Omental fat pad (tissue), 4 donors: Measurements from ENCODE around the gene TOR4A. TPM values are rescaled to one million over a fixed set of nuclear protein-coding genes. Genes with fewer than 3 reads are reported as not detected.

Source experiments
- ATAC-seq: fragments of 150-250 bp; one replicate; pipeline ENCODE4 v1.9.1; 2016; ENCODE audit warnings: mild to moderate bottlenecking, moderate library complexity; ENCODE audit not compliant: low FRiP score
- DNase-seq: peaks from one replicate; pipeline ENCODE4 v3.0.0-alpha.2; 2019; ENCODE audit warnings: low spot score
- total RNA-seq, 4 donors: library from RNA; depleted of rRNA; stranded (reverse); fragments of >200 nt; gene quantifications; one replicate each; pipeline ENCODE4 v1.1.0, GENCODE V29; 2016
- TF ChIP-seq, protein P1 (sequence below), 3 donors: fragments of 450-650 bp; IDR thresholded peaks; one replicate each; pipeline ENCODE4 v1.5.1; 2016 to 2017; ENCODE audit warnings: antibody characterized with exemption in 3 of 3, mild to moderate bottlenecking in 3 of 3, moderate library complexity in 2 of 3

The TOR4A gene
- total RNA-seq, 4 donors from 2014 or later: 9.8 to 17.7 (median 11.6) TPM

GRCh38 chr9:137305798-137306065 lies 28.2 kb downstream of the TOR4A start:
- TF ChIP-seq, protein P1, sequence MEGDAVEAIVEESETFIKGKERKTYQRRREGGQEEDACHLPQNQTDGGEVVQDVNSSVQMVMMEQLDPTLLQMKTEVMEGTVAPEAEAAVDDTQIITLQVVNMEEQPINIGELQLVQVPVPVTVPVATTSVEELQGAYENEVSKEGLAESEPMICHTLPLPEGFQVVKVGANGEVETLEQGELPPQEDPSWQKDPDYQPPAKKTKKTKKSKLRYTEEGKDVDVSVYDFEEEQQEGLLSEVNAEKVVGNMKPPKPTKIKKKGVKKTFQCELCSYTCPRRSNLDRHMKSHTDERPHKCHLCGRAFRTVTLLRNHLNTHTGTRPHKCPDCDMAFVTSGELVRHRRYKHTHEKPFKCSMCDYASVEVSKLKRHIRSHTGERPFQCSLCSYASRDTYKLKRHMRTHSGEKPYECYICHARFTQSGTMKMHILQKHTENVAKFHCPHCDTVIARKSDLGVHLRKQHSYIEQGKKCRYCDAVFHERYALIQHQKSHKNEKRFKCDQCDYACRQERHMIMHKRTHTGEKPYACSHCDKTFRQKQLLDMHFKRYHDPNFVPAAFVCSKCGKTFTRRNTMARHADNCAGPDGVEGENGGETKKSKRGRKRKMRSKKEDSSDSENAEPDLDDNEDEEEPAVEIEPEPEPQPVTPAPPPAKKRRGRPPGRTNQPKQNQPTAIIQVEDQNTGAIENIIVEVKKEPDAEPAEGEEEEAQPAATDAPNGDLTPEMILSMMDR (IDR thresholded peaks at IDR 0.05): no peak
- ATAC-seq (no peak), DNase-seq (no peak)

GRCh38 chr9:137306066-137306849 lies 28.7 kb downstream of the TOR4A start:
- DNase-seq: no peak
- ATAC-seq: no peak
- TF ChIP-seq, protein P1 (IDR thresholded peaks at IDR 0.05): no peak

- TF ChIP-seq, protein P1 (IDR thresholded peaks at IDR 0.05): no peak
- DNase-seq: no peak
- ATAC-seq: no peak
Observed at GRCh38 chr9:137306850-137307254, 29.3 kb downstream of the TOR4A start.

DNA sequence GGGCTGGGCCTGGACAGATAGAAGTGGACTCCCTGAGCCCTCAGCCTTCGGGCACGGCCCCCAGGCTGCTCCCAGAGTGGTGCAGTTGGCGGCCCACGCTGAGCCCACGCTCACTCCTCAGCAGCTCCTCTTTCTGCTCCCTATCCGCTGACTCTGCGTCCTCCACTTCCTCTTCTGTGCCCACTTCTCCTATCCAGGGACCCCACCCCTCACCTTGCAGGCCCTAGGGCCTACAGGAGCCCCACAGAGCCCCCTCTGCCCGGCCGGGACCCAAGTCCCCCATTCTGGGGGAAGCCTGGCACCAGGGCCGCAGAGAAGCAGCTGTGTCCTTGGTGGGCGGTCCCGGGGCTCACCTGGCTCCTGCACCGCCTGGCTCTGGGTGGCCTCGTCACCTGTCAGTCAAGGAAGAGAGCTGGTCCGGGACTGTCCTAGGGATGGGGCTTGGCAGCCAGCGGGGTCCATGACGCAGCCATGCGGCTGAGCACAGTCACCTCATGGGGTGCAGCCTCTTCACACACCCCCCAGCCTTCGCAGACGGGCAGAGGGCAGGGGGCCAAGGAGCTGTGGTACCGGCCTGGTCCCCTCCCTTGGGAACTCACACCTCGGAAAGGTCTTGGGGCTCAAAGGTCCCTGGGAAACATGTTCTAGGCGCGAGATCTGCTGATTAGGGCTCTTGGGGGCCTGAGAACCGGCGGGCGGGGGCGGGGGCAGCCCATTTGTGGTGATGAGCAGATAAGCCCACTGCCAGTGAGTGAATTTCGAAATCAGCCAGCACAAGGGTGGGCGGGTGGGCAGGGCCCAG lies 29.9 kb downstream of the TOR4A start:
- ATAC-seq: no peak
- DNase-seq: no peak
- TF ChIP-seq, protein P1 (IDR thresholded peaks at IDR 0.05): no peak

- ATAC-seq (no peak), DNase-seq (no peak)
- TF ChIP-seq, protein P1 (IDR thresholded peaks at IDR 0.05): no peak
Observed at GRCh38 chr9:137308057-137308619, 30.6 kb downstream of the TOR4A start.

DNA sequence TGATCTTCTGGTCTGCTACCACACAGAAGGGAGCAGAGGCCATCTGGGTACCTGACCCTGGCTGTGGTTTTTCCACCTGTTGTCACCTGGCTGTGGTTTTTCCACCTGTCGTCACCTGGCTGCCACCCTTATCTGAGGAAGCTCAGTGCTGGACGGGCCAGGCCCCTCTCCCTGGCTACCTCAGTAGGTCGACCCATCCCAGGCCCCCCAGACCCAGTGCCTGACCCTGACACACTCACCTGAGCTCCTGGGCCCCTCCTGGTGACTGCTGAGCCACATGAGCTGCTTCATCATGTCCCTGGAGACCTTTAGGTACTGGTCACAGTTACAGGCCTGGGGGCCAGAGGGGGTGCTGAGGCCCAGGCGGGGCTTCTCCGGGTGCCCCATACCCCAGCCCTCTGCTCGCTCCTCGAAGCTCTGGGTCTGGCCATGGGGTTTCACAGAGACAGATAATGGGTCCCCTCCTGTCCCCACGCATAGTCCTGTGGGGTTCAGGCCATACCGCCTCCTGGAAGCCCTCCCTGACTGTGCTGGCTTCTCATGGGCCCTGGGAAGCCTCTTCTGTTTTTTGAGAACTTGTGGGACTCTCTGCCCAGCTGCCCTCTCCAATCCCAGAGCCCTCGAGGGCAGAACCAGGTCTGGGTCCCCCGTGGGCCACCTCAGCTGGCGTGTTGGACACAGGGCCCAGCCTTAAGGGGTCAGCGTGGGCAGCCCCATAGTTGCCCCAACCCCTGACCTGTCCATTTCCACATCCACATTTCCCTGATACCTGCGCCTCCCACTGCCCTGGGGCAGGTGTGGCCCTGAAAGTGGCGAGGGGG lies 32.1 kb downstream of the TOR4A start:
- TF ChIP-seq, protein P1 (IDR thresholded peaks at IDR 0.05): no peak
- DNase-seq: no peak
- ATAC-seq: no peak
